K562 (cell line): Measurements from ENCODE around the gene EGF.

ENCODE experiments used
- ARNT ChIP-seq, 2 experiments: fragments of 450-650 bp; IDR thresholded peaks; 2 replicates each; pipeline ENCODE4 v1.6.1; 2016; ENCODE audit warnings: mild to moderate bottlenecking in 1 of 2
- ATF1 ChIP-seq, 2 experiments: fragments of 450-650 bp in 1 of 2; IDR thresholded peaks; 2 replicates each; pipeline ENCODE4 v1.6.1; 2016; ENCODE audit warnings: missing compliant biosample characterization in 1 of 2, missing genetic modification characterization in 1 of 2
- CAMTA2 ChIP-seq: fragments of 250-450 bp; sonication (Bioruptor Pico); conservative IDR thresholded peaks from 2 replicates; pipeline ENCODE4 v1.5.1; 2022
- CHD2 ChIP-seq: IDR thresholded peaks from 2 replicates; pipeline ENCODE4 v1.6.1; 2011; ENCODE audit warnings: low read depth, low read length
- E2F1 ChIP-seq: sonication (generic); formaldehyde crosslinking; IDR thresholded peaks from 2 replicates; pipeline ENCODE4 v1.8.1; 2023; ENCODE audit warnings: mild to moderate bottlenecking, missing genetic modification reagents, moderate library complexity
- SMARCC2 ChIP-seq: fragments of 450-650 bp; IDR thresholded peaks from 2 replicates; pipeline ENCODE4 v1.6.1; 2017; ENCODE audit warnings: antibody characterized with exemption, moderate library complexity, mild to moderate bottlenecking, low read depth
- SOX6 ChIP-seq: fragments of 450-650 bp; IDR thresholded peaks from 2 replicates; pipeline ENCODE4 v1.6.1; 2014; ENCODE audit warnings: mild to moderate bottlenecking
- ZKSCAN8 ChIP-seq: fragments of 200-800 bp; sonication (Bioruptor generic); IDR thresholded peaks from 2 replicates; pipeline ENCODE4 v1.6.1; 2016; ENCODE audit warnings: missing genetic modification characterization, missing compliant biosample characterization
- ZNF280B ChIP-seq: fragments of 250-450 bp; sonication (Bioruptor Pico); IDR thresholded peaks from 2 replicates; pipeline ENCODE4 v1.5.1; 2021; ENCODE audit warnings: mild to moderate bottlenecking

- TF ChIP-seq SOX6 (no peak), E2F1 (CRISPR knock-in tag) (no peak), SMARCC2 (no peak), ARNT (IDR thresholded peaks at IDR 0.05) (no peak), ZKSCAN8 (CRISPR knock-in tag) (no peak), CHD2 (no peak), ATF1 (CRISPR knock-in tag; IDR thresholded peaks at IDR 0.05) (no peak), ATF1 (tag; IDR thresholded peaks at IDR 0.05) (no peak), CAMTA2 (CRISPR knock-in tag) (no peak), ZNF280B (CRISPR knock-in tag) (no peak)
Observed at GRCh38 chr4:110061076-110061475, 148.4 kb downstream of the EGF start.
